BLaER1 (cell line): ENCODE results near the gene SRSF4.

Experiments
- H3K27ac ChIP-seq: shearing (Covaris generic); formaldehyde crosslinking; 2 replicates; pipeline ENCODE4 v1.8.1; 2022
- H3K27me3 ChIP-seq: shearing (Covaris generic); formaldehyde crosslinking; 2 replicates; pipeline ENCODE4 v1.8.1; 2022
- H3K36me3 ChIP-seq: shearing (Covaris generic); formaldehyde crosslinking; 2 replicates; pipeline ENCODE4 v1.8.1; 2022
- H3K4me1 ChIP-seq: shearing (Covaris generic); formaldehyde crosslinking; 2 replicates; pipeline ENCODE4 v1.8.1; 2022
- H3K4me2 ChIP-seq: shearing (Covaris generic); formaldehyde crosslinking; 2 replicates; pipeline ENCODE4 v1.8.1; 2022
- H3K4me3 ChIP-seq: shearing (Covaris generic); formaldehyde crosslinking; 2 replicates; pipeline ENCODE4 v1.8.1; 2022
- H3K9ac ChIP-seq: shearing (Covaris generic); formaldehyde crosslinking; 2 replicates; pipeline ENCODE4 v1.8.1; 2022
- H3K9me3 ChIP-seq: shearing (Covaris generic); formaldehyde crosslinking; 2 replicates; pipeline ENCODE4 v1.8.1; 2022
- H4K20me1 ChIP-seq: shearing (Covaris generic); formaldehyde crosslinking; 2 replicates; pipeline ENCODE4 v1.8.1; 2022
- Cebpa-rat ChIP-seq: shearing (Covaris generic); IDR thresholded peaks from 2 replicates; pipeline ENCODE4 v1.8.1; 2022

The SRSF4 gene

DNA sequence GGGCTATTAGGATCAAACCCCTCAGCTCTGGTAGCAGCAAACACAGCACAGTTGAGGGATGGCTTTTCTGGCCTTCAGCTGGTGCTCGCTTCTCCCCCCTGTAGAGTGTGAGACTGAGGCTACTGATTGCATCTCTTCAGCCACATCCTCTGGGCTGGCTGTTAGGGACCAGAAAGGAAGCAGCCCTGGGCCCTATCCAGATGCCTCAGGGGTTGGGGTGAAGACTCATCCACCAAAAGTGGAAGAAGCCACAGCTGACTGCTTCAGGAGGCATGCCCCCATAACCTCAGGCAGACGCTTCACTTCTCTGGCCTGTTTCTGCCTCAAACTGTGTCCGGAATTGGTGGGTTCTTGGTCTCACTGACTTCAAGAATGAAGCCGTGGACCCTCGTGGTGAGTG lies 51.8 kb downstream of the SRSF4 start:
- no peak overlapping the region for H3K4me3 ChIP-seq
- H4K20me1 ChIP-seq = peaks cover 33% of the 10 kb centered on the region
- H3K9ac ChIP-seq = no peak overlapping the region
- H3K4me1 ChIP-seq = peaks cover 20% of the 10 kb centered on the region
- no peaks in the 10 kb centered on the region for H3K36me3 ChIP-seq
- H3K27ac ChIP-seq = no peak overlapping the region
- peaks cover 61% of the 10 kb centered on the region for H3K27me3 ChIP-seq
- no peak for TF ChIP-seq Cebpa-rat
- peak overlapping the region; percentile 60 for H3K4me2 ChIP-seq
- H3K9me3 ChIP-seq = no peaks in the 10 kb centered on the region

DNA sequence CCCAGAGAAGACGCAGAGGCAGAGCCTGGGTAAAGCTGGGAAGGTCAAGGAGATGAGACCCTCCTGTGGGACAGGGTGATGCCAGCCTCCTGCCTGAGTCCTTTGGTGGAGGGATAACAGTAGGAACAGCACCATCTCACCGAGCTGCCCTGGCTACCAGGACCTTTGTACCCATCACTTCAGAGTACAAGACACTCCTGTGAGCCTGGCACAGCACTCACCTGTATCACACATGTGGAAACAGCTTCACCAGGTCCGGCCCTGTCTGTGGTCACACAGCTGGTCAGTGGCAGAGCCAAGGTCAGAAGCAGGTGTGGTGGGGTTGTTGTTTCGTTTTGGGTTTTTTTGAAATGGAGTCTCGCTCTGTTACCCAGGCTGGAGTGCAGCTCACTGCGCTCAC lies 53.0 kb downstream of the SRSF4 start:
- Histone ChIP-seq H3K9ac (no peak overlapping the region), H3K4me3 (no peak overlapping the region), H3K4me1 (peaks cover 16% of the 10 kb centered on the region), H3K27ac (no peak overlapping the region), H3K36me3 (no peaks in the 10 kb centered on the region), H3K27me3 (peaks cover 61% of the 10 kb centered on the region), H3K4me2 (no peak overlapping the region), H3K9me3 (no peaks in the 10 kb centered on the region), H4K20me1 (peaks cover 28% of the 10 kb centered on the region)
- TF ChIP-seq Cebpa-rat = no peak

- no peak overlapping the region for H3K4me3 ChIP-seq
- H3K9ac ChIP-seq = no peak overlapping the region
- no peak overlapping the region for H3K27ac ChIP-seq
- H3K4me1 ChIP-seq = peaks cover 30% of the 10 kb centered on the region
- no peaks in the 10 kb centered on the region for H3K36me3 ChIP-seq
- H3K9me3 ChIP-seq = no peaks in the 10 kb centered on the region
- TF ChIP-seq Cebpa-rat = no peak
- no peak overlapping the region for H3K4me2 ChIP-seq
- peaks cover 42% of the 10 kb centered on the region for H4K20me1 ChIP-seq
- peaks cover 69% of the 10 kb centered on the region for H3K27me3 ChIP-seq
Observed at GRCh38 chr1:29126198-29126597, 55.5 kb downstream of the SRSF4 start.

DNA sequence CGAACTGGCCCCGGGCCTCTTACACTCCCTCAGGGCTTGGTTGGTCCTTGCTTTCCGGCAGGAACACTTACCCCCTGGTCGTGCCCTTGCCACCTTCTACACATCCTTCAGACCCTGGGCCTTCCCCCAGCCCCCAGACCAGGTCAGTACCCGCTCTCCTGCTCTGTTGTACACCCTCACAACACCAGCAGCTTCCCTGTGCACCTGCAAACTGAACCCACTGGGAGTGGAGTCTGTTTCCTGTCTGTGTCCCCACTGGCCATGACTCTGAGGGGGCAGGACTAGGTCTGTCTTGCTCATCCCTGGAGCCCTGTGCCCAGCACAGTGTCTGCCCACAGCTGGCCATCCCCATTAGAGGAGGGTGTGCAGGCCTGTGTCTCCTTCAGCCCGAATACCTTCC lies 55.9 kb downstream of the SRSF4 start:
- no peak overlapping the region for H3K27ac ChIP-seq
- no peak overlapping the region for H3K4me3 ChIP-seq
- H4K20me1 ChIP-seq = peaks cover 47% of the 10 kb centered on the region
- H3K4me2 ChIP-seq = no peak overlapping the region
- 0 out of 2 replicates have a peak, but pooled peaks cover 3% of the 10 kb centered on the region for H3K36me3 ChIP-seq
- H3K27me3 ChIP-seq = peaks cover 73% of the 10 kb centered on the region
- TF ChIP-seq Cebpa-rat = no peak
- no peak overlapping the region for H3K9ac ChIP-seq
- peaks cover 30% of the 10 kb centered on the region for H3K4me1 ChIP-seq
- H3K9me3 ChIP-seq = no peaks in the 10 kb centered on the region

GRCh38 chr1:29125237-29125641 lies 56.5 kb downstream of the SRSF4 start:
- H3K36me3 ChIP-seq = peaks cover 8% of the 10 kb centered on the region; the same call in 1 of the 2 replicates
- no peak for TF ChIP-seq Cebpa-rat
- no peak overlapping the region for H3K27ac ChIP-seq
- peaks cover 29% of the 10 kb centered on the region for H3K4me1 ChIP-seq
- H3K4me2 ChIP-seq = peak overlapping the region; percentile 96
- H3K9me3 ChIP-seq = no peaks in the 10 kb centered on the region
- peak overlapping the region; percentile 71; the same call in 1 of the 2 replicates for H3K4me3 ChIP-seq
- peaks cover 52% of the 10 kb centered on the region for H4K20me1 ChIP-seq
- H3K27me3 ChIP-seq = peaks cover 79% of the 10 kb centered on the region
- no peak overlapping the region for H3K9ac ChIP-seq

- Histone ChIP-seq H4K20me1 (peaks cover 58% of the 10 kb centered on the region), H3K9me3 (no peaks in the 10 kb centered on the region), H3K4me1 (peaks cover 22% of the 10 kb centered on the region), H3K27me3 (peaks cover 85% of the 10 kb centered on the region), H3K4me2 (peak overlapping the region; percentile 96), H3K4me3 (peak overlapping the region; percentile 71), H3K9ac (peak overlapping the region; percentile 57), H3K36me3 (peaks cover 9% of the 10 kb centered on the region; the same call in 1 of the 2 replicates), H3K27ac (0 out of 2 replicates have a peak overlapping the region, but pooled peaks have one; percentile 4)
- TF ChIP-seq Cebpa-rat = no peak
Observed at GRCh38 chr1:29124366-29125236, 57.1 kb downstream of the SRSF4 start.

DNA sequence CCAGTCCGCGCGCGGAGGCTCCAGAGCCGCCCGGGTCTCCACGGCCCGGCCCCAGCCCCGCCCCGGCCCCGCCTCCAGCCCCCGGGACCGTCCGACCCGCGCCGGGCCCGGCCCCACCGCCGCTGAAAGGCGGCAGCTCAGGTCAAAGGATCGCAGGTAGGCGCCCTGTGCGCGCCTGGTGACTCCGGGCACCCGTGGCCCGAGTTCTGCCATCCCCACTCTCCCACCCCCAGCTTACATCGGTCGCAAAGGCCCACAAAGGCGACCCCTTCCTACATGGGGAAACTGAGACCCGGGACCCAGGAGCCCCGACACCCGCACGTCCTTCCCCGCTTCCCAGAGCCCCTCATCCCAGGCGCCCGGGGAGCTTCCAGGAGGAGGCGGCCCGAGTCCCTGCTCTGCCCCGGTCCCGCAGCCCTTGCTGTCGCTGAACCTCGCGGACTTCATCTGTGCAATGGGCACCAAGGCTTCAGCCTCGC lies 57.8 kb downstream of the SRSF4 start, which contains the start of gene TMEM200B:
TSS of gene TMEM200B (minus strand) at position 17 of the 479 bp plus-strand sequence. CDS start 2,075 bp downstream, outside the sequence.
- Histone ChIP-seq H3K4me2 (peak within 1 kb of the TSS; percentile 96), H3K27ac (0 out of 2 replicates have a peak within 1 kb of the TSS, but pooled peaks have one; percentile 4), H3K4me3 (peak within 1 kb of the TSS; percentile 71), H3K9me3 (no peaks in the 10 kb centered on the region), H3K4me1 (peaks cover 20% of the 10 kb centered on the region), H4K20me1 (peaks cover 61% of the 10 kb centered on the region), H3K9ac (peak within 1 kb of the TSS; percentile 57), H3K27me3 (peaks cover 88% of the 10 kb centered on the region), H3K36me3 (peaks cover 10% of the 10 kb centered on the region)
- TF ChIP-seq Cebpa-rat = no peak

DNA sequence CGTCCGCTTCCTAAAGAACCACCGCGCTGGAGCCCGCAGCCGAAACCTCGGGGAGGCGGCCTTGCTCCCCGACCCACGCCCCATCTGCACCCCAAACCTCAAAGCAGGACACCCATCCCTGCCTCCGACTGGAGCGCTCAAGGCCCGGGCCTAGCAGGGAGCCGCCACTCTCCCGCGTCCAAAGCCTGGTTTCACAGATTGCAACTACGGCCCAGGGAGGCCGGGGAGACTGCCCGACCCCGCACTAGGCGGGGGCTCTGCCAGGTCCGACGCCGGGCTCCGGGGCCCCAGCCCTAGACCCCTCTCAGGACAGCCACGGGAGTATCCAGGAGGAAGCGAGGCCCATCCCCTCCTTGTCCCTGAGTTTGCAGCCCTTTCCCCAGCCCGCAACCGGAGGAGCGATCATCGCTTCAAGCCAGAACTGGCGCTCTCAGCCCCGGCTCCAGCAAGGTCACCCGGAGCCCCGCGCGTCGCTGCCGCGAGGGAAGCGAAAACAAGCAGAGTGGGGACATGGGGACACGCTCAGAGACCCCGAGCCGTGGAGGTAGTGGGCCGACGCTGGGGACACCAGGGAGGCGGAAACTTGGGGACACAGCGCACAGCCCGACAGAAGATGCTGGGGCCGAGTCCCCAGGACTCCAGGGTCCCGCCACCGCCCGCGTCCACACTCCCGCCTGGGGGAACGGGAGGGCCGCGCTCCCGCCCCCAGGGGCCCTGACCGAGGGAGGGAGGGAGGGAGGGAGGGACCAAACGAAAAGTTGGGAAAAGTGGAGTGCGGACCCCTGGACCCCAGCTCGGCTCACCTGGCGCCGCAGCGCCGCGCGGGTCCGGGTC lies 58.4 kb downstream of the SRSF4 start:
- no peak for TF ChIP-seq Cebpa-rat
- peaks cover 67% of the 10 kb centered on the region for H4K20me1 ChIP-seq
- H3K4me3 ChIP-seq = no peak overlapping the region
- peaks cover 16% of the 10 kb centered on the region for H3K36me3 ChIP-seq
- peaks cover 86% of the 10 kb centered on the region for H3K27me3 ChIP-seq
- peaks cover 20% of the 10 kb centered on the region for H3K4me1 ChIP-seq
- no peak overlapping the region for H3K9ac ChIP-seq
- H3K27ac ChIP-seq = no peak overlapping the region
- H3K9me3 ChIP-seq = no peaks in the 10 kb centered on the region
- peak overlapping the region; percentile 96 for H3K4me2 ChIP-seq

GRCh38 chr1:29122682-29123052 lies 59.0 kb downstream of the SRSF4 start:
- Histone ChIP-seq H3K4me2 (no peak overlapping the region), H3K36me3 (peaks cover 22% of the 10 kb centered on the region), H3K4me3 (no peak overlapping the region), H4K20me1 (peaks cover 67% of the 10 kb centered on the region), H3K9ac (no peak overlapping the region), H3K27me3 (peaks cover 80% of the 10 kb centered on the region), H3K9me3 (no peaks in the 10 kb centered on the region), H3K27ac (no peak overlapping the region), H3K4me1 (peaks cover 20% of the 10 kb centered on the region)
- TF ChIP-seq Cebpa-rat = no peak
